Measurements from ENCODE around the gene RD3L. TPM values are rescaled to one million over a fixed set of nuclear protein-coding genes. Genes with fewer than 3 reads are reported as not detected.
"Not testable (repeated sequence)": the region's sequence is repeated elsewhere in the genome, so short reads cannot be mapped to it uniquely, and the experiment has no call there.

The RD3L gene
- total RNA-seq = not detected
- not detected for polyA plus RNA-seq
- long read RNA-seq, donor 1 = 0 reads
- long read RNA-seq, donor 2 = 0 reads

- Histone ChIP-seq H3K4me1 (ENCODE audit: control insufficient read depth in 1 of 2, insufficient read depth in 2 of 2, low read length in 2 of 2) (no peaks in the 10 kb centered on the region), H3K36me3 (ENCODE audit: control insufficient read depth in 1 of 2, insufficient read depth in 2 of 2, low read length in 1 of 2) (no peaks in the 10 kb centered on the region), H3K4me3 (ENCODE audit: low read length in 2 of 2) (no peak within 1 kb of the TSS), H3K27me3 (ENCODE audit: control insufficient read depth in 1 of 2, insufficient read depth in 2 of 2, low read length in 1 of 2) (no peaks in the 10 kb centered on the region), H3K27ac (ENCODE audit: low read depth in 1 of 2, low read length in 2 of 2) (no peak within 1 kb of the TSS), H3K9me3 (ENCODE audit: control insufficient read depth, low read length) (no peaks in the 10 kb centered on the region)
- intact Hi-C loops (cut with DNase I) = no loop called here
- DNase-seq = no peak
- WGBS, 2 donors = 55 to 57% methylated on average over 14 of the region's 14 CpGs
- ATAC-seq (ENCODE audit: low FRiP score) = no peak
Measured at GRCh38 chr14:103941973-103942736, at the start of gene RD3L. Gene RD3L (minus strand): TSS chr14:103942529. CDS start chr14:103941695, 834 bp downstream.

- Histone ChIP-seq H3K9me3 (ENCODE audit: control insufficient read depth, low read length) (peaks cover 5% of the 10 kb centered on the region), H3K4me1 (ENCODE audit: control insufficient read depth in 1 of 2, insufficient read depth in 2 of 2, low read length in 2 of 2) (no peaks in the 10 kb centered on the region), H3K4me3 (ENCODE audit: low read length in 2 of 2) (no peak overlapping the region), H3K27me3 (ENCODE audit: control insufficient read depth in 1 of 2, insufficient read depth in 2 of 2, low read length in 1 of 2) (no peaks in the 10 kb centered on the region), H3K27ac (ENCODE audit: low read depth in 1 of 2, low read length in 2 of 2) (no peak overlapping the region), H3K36me3 (ENCODE audit: control insufficient read depth in 1 of 2, insufficient read depth in 2 of 2, low read length in 1 of 2) (no peaks in the 10 kb centered on the region)
- ATAC-seq (ENCODE audit: low FRiP score) (no peak), DNase-seq (no peak)
- 92 to 94% methylated on average over 4 of the region's 4 CpGs for WGBS, 2 donors
- intact Hi-C loops (cut with DNase I) = no loop called here
Measured at GRCh38 chr14:103989964-103990363, 47.6 kb upstream of the RD3L start.

GRCh38 chr14:103989034-103989433 lies 46.7 kb upstream of the RD3L start:
- DNase-seq = no peak
- Histone ChIP-seq H3K27me3 (ENCODE audit: control insufficient read depth in 1 of 2, insufficient read depth in 2 of 2, low read length in 1 of 2) (no peaks in the 10 kb centered on the region), H3K4me3 (ENCODE audit: low read length in 2 of 2) (no peak overlapping the region), H3K9me3 (ENCODE audit: control insufficient read depth, low read length) (peaks cover 5% of the 10 kb centered on the region), H3K27ac (ENCODE audit: low read depth in 1 of 2, low read length in 2 of 2) (no peak overlapping the region), H3K36me3 (ENCODE audit: control insufficient read depth in 1 of 2, insufficient read depth in 2 of 2, low read length in 1 of 2) (no peaks in the 10 kb centered on the region), H3K4me1 (ENCODE audit: control insufficient read depth in 1 of 2, insufficient read depth in 2 of 2, low read length in 2 of 2) (no peaks in the 10 kb centered on the region)
- no peak for ATAC-seq (ENCODE audit: low FRiP score)
- intact Hi-C loops (cut with DNase I) = no loop called here
- 98 to 100% methylated on average over 1 of the region's 1 CpG for WGBS, 2 donors

- Histone ChIP-seq H3K9me3 (ENCODE audit: control insufficient read depth, low read length) (peaks cover 1% of the 10 kb centered on the region), H3K36me3 (ENCODE audit: control insufficient read depth in 1 of 2, insufficient read depth in 2 of 2, low read length in 1 of 2) (no peaks in the 10 kb centered on the region), H3K4me3 (ENCODE audit: low read length in 2 of 2) (no peak overlapping the region), H3K27ac (ENCODE audit: low read depth in 1 of 2, low read length in 2 of 2) (no peak overlapping the region), H3K27me3 (ENCODE audit: control insufficient read depth in 1 of 2, insufficient read depth in 2 of 2, low read length in 1 of 2) (no peaks in the 10 kb centered on the region), H3K4me1 (ENCODE audit: control insufficient read depth in 1 of 2, insufficient read depth in 2 of 2, low read length in 2 of 2) (no peaks in the 10 kb centered on the region)
- ATAC-seq (ENCODE audit: low FRiP score) (no peak), DNase-seq (no peak)
- 90% methylated on average over 5 of the region's 5 CpGs for WGBS, 2 donors
- intact Hi-C loops (cut with DNase I) = loop anchor here in 1 of 2 donors (5.0 kb wide), 1 partner anchor 177 kb away; no protein-coding TSS in a partner anchor
Measured at GRCh38 chr14:103984196-103984595, 41.9 kb upstream of the RD3L start.

GRCh38 chr14:103980623-103981238 lies 38.4 kb upstream of the RD3L start:
- intact Hi-C loops (cut with DNase I) = loop anchor here in 1 of 2 donors (5.0 kb wide), 1 partner anchor 173 kb away; no protein-coding TSS in a partner anchor
- WGBS, 2 donors = 48 to 50% methylated on average over 13 to 14 of the region's 14 CpGs
- not testable (repeated sequence) for H3K27ac ChIP-seq (ENCODE audit: low read depth in 1 of 2, low read length in 2 of 2); H3K27me3 ChIP-seq (ENCODE audit: control insufficient read depth in 1 of 2, insufficient read depth in 2 of 2, low read length in 1 of 2); H3K36me3 ChIP-seq (ENCODE audit: control insufficient read depth in 1 of 2, insufficient read depth in 2 of 2, low read length in 1 of 2); H3K4me1 ChIP-seq (ENCODE audit: control insufficient read depth in 1 of 2, insufficient read depth in 2 of 2, low read length in 2 of 2); H3K4me3 ChIP-seq (ENCODE audit: low read length in 2 of 2); H3K9me3 ChIP-seq (ENCODE audit: control insufficient read depth, low read length); ATAC-seq (ENCODE audit: low FRiP score)
- DNase-seq = peak; percentile 63 to 79

GRCh38 chr14:103974575-103974974 lies 32.2 kb upstream of the RD3L start:
- WGBS, 2 donors = 77 to 78% methylated on average over 2 of the region's 2 CpGs
- ATAC-seq (ENCODE audit: low FRiP score) (no peak), DNase-seq (no peak)
- Histone ChIP-seq H3K36me3 (ENCODE audit: control insufficient read depth in 1 of 2, insufficient read depth in 2 of 2, low read length in 1 of 2) (no peaks in the 10 kb centered on the region), H3K4me3 (ENCODE audit: low read length in 2 of 2) (no peak overlapping the region), H3K9me3 (ENCODE audit: control insufficient read depth, low read length) (no peaks in the 10 kb centered on the region), H3K27me3 (ENCODE audit: control insufficient read depth in 1 of 2, insufficient read depth in 2 of 2, low read length in 1 of 2) (no peaks in the 10 kb centered on the region), H3K27ac (ENCODE audit: low read depth in 1 of 2, low read length in 2 of 2) (no peak overlapping the region), H3K4me1 (ENCODE audit: control insufficient read depth in 1 of 2, insufficient read depth in 2 of 2, low read length in 2 of 2) (no peaks in the 10 kb centered on the region)
- intact Hi-C loops (cut with DNase I) = no loop called here

GRCh38 chr14:103973354-103973753 lies 31.0 kb upstream of the RD3L start:
- Histone ChIP-seq H3K9me3 (ENCODE audit: control insufficient read depth, low read length) (no peaks in the 10 kb centered on the region), H3K4me1 (ENCODE audit: control insufficient read depth in 1 of 2, insufficient read depth in 2 of 2, low read length in 2 of 2) (no peaks in the 10 kb centered on the region), H3K27ac (ENCODE audit: low read depth in 1 of 2, low read length in 2 of 2) (no peak overlapping the region), H3K4me3 (ENCODE audit: low read length in 2 of 2) (no peak overlapping the region), H3K36me3 (ENCODE audit: control insufficient read depth in 1 of 2, insufficient read depth in 2 of 2, low read length in 1 of 2) (no peaks in the 10 kb centered on the region), H3K27me3 (ENCODE audit: control insufficient read depth in 1 of 2, insufficient read depth in 2 of 2, low read length in 1 of 2) (no peaks in the 10 kb centered on the region)
- ATAC-seq (ENCODE audit: low FRiP score) (no peak), DNase-seq (no peak)
- 42 to 45% methylated on average over 4 of the region's 4 CpGs for whole genome bisulfite sequencing, 2 donors
- intact Hi-C loops (cut with DNase I) = no loop called here

GRCh38 chr14:103969961-103970360 lies 27.6 kb upstream of the RD3L start:
- DNase-seq (no peak), ATAC-seq (ENCODE audit: low FRiP score) (no peak)
- Histone ChIP-seq H3K36me3 (ENCODE audit: control insufficient read depth in 1 of 2, insufficient read depth in 2 of 2, low read length in 1 of 2) (no peaks in the 10 kb centered on the region), H3K27me3 (ENCODE audit: control insufficient read depth in 1 of 2, insufficient read depth in 2 of 2, low read length in 1 of 2) (no peaks in the 10 kb centered on the region), H3K27ac (ENCODE audit: low read depth in 1 of 2, low read length in 2 of 2) (no peak overlapping the region), H3K9me3 (ENCODE audit: control insufficient read depth, low read length) (no peaks in the 10 kb centered on the region), H3K4me1 (ENCODE audit: control insufficient read depth in 1 of 2, insufficient read depth in 2 of 2, low read length in 2 of 2) (no peaks in the 10 kb centered on the region), H3K4me3 (ENCODE audit: low read length in 2 of 2) (no peak overlapping the region)
- WGBS, 2 donors = 60 to 71% methylated on average over 4 of the region's 4 CpGs
- intact Hi-C loops (cut with DNase I) = no loop called here

- Histone ChIP-seq H3K4me1 (ENCODE audit: control insufficient read depth in 1 of 2, insufficient read depth in 2 of 2, low read length in 2 of 2) (no peaks in the 10 kb centered on the region), H3K4me3 (ENCODE audit: low read length in 2 of 2) (no peak overlapping the region), H3K27me3 (ENCODE audit: control insufficient read depth in 1 of 2, insufficient read depth in 2 of 2, low read length in 1 of 2) (no peaks in the 10 kb centered on the region), H3K36me3 (ENCODE audit: control insufficient read depth in 1 of 2, insufficient read depth in 2 of 2, low read length in 1 of 2) (no peaks in the 10 kb centered on the region), H3K9me3 (ENCODE audit: control insufficient read depth, low read length) (no peaks in the 10 kb centered on the region), H3K27ac (ENCODE audit: low read depth in 1 of 2, low read length in 2 of 2) (no peak overlapping the region)
- intact Hi-C loops (cut with DNase I) = no loop called here
- no peak for ATAC-seq (ENCODE audit: low FRiP score)
- DNase-seq = no peak
Measured at GRCh38 chr14:103966631-103967030, 24.3 kb upstream of the RD3L start.
